ENCODE measurements around the gene RBM7.

- TF ChIP-seq CTCF (IDR thresholded peaks at IDR 0.05; ENCODE audit: insufficient read depth, low read depth, low read length), result no peak
- no peak for TF ChIP-seq EZH2 (IDR thresholded peaks at IDR 0.05; ENCODE audit: insufficient read depth, low read length)
Measured at GRCh38 chr11:114447444-114447843, 47.0 kb downstream of the RBM7 start.

Data from astrocyte (in vitro differentiated cells and primary cell).